HL-60 (cell line): ENCODE measurements around the gene C6orf163.

Source experiments
- DNase-seq, 2 experiments: peaks; one replicate each; pipeline ENCODE4 v3.0.0-alpha.2; 2010 to 2020; ENCODE audit warnings: low read depth in 1 of 2, low spot score in 1 of 2
- H3K27ac ChIP-seq: fragments of 250-450 bp; sonication (Bioruptor Pico); replicated peaks from 2 replicates; pipeline ENCODE4 v1.5.1; 2020; ENCODE audit warnings: mild to moderate bottlenecking, moderate library complexity
- H3K27me3 ChIP-seq: fragments of 250-450 bp; sonication (Bioruptor Pico); 2 replicates; pipeline ENCODE4 v1.5.1; 2021; ENCODE audit warnings: mild to moderate bottlenecking, moderate library complexity; ENCODE audit not compliant: insufficient read depth, poor library complexity, severe bottlenecking
- H3K4me3 ChIP-seq: replicated peaks from 2 replicates; pipeline ENCODE4 v1.5.1; 2011; ENCODE audit warnings: mild to moderate bottlenecking, control low read depth, low read length; ENCODE audit not compliant: insufficient read depth
- GABPA ChIP-seq: IDR thresholded peaks from 2 replicates; pipeline ENCODE4 v1.6.1; 2012; ENCODE audit warnings: low read depth
- POLR2AphosphoS5 ChIP-seq: IDR thresholded peaks from 2 replicates; pipeline ENCODE4 v1.6.1; 2012; ENCODE audit warnings: low read depth
- SPI1 ChIP-seq: IDR thresholded peaks from 2 replicates; pipeline ENCODE4 v1.6.1; 2012; ENCODE audit warnings: low read depth, mild to moderate bottlenecking, borderline replicate concordance
- TF ChIP-seq, protein P1 (sequence below): IDR thresholded peaks from 2 replicates; pipeline ENCODE4 v1.6.1; 2012; ENCODE audit warnings: low read depth; ENCODE audit not compliant: insufficient replicate concordance
- TF ChIP-seq, protein P2 (sequence below): IDR thresholded peaks from one replicate; pipeline ENCODE4 v1.5.1; 2011; ENCODE audit warnings: low read length, control low read depth, inconsistent platforms; ENCODE audit not compliant: insufficient read depth

Gene C6orf163

DNA sequence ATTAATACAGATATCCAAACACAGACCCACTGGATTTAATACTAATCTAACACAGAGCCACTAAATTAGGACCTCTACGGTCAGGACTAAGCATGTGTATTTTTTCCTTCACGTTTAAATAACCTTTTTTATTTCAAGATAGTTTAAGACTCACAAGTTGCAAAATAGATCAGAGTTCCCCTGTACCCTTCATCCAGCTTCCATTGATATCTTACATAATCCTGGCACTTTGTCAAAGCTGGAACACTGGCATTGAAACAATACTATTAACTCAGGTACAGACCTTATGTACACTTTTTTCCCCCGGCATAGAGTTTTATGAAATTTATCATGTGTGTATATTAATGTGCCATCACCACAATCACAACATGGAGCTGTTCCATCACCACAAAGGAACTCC, 2.1 kb downstream of the C6orf163 start:
- Histone ChIP-seq H3K4me3 (no peak overlapping the region), H3K27ac (no peak overlapping the region), H3K27me3 (no peaks in the 10 kb centered on the region)
- no peak for TF ChIP-seq POLR2AphosphoS5
- TF ChIP-seq, protein P1, sequence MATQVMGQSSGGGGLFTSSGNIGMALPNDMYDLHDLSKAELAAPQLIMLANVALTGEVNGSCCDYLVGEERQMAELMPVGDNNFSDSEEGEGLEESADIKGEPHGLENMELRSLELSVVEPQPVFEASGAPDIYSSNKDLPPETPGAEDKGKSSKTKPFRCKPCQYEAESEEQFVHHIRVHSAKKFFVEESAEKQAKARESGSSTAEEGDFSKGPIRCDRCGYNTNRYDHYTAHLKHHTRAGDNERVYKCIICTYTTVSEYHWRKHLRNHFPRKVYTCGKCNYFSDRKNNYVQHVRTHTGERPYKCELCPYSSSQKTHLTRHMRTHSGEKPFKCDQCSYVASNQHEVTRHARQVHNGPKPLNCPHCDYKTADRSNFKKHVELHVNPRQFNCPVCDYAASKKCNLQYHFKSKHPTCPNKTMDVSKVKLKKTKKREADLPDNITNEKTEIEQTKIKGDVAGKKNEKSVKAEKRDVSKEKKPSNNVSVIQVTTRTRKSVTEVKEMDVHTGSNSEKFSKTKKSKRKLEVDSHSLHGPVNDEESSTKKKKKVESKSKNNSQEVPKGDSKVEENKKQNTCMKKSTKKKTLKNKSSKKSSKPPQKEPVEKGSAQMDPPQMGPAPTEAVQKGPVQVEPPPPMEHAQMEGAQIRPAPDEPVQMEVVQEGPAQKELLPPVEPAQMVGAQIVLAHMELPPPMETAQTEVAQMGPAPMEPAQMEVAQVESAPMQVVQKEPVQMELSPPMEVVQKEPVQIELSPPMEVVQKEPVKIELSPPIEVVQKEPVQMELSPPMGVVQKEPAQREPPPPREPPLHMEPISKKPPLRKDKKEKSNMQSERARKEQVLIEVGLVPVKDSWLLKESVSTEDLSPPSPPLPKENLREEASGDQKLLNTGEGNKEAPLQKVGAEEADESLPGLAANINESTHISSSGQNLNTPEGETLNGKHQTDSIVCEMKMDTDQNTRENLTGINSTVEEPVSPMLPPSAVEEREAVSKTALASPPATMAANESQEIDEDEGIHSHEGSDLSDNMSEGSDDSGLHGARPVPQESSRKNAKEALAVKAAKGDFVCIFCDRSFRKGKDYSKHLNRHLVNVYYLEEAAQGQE: no peak
- TF ChIP-seq SPI1: no peak
- TF ChIP-seq GABPA: no peak
- TF ChIP-seq, protein P2, sequence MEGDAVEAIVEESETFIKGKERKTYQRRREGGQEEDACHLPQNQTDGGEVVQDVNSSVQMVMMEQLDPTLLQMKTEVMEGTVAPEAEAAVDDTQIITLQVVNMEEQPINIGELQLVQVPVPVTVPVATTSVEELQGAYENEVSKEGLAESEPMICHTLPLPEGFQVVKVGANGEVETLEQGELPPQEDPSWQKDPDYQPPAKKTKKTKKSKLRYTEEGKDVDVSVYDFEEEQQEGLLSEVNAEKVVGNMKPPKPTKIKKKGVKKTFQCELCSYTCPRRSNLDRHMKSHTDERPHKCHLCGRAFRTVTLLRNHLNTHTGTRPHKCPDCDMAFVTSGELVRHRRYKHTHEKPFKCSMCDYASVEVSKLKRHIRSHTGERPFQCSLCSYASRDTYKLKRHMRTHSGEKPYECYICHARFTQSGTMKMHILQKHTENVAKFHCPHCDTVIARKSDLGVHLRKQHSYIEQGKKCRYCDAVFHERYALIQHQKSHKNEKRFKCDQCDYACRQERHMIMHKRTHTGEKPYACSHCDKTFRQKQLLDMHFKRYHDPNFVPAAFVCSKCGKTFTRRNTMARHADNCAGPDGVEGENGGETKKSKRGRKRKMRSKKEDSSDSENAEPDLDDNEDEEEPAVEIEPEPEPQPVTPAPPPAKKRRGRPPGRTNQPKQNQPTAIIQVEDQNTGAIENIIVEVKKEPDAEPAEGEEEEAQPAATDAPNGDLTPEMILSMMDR: no peak
- no peak for DNase-seq

DNA sequence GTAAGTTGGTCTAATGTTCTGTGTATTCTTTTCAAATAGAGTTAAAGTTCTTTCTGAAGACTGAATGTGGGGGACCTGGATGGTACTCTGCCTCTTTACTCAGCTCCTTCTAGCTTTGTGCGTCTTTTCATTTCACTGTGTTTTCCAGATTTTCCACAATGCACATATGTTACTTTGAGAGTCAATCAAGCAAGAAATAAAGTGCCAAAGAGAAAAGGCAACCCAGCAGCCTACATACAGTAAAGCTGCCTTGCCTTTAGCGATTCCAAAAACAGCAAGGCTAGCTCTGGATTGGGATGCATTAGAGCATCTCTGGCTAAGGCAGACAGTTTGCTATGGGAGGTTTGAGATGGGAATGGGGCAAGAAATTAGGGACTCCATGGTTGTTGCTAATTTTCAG, 5.3 kb downstream of the C6orf163 start:
- Histone ChIP-seq H3K27ac (no peak overlapping the region), H3K4me3 (no peak overlapping the region), H3K27me3 (no peaks in the 10 kb centered on the region)
- no peak for DNase-seq
- TF ChIP-seq SPI1: no peak
- TF ChIP-seq, protein P2: no peak
- TF ChIP-seq POLR2AphosphoS5: no peak
- TF ChIP-seq, protein P1: no peak
- TF ChIP-seq GABPA: no peak

DNA sequence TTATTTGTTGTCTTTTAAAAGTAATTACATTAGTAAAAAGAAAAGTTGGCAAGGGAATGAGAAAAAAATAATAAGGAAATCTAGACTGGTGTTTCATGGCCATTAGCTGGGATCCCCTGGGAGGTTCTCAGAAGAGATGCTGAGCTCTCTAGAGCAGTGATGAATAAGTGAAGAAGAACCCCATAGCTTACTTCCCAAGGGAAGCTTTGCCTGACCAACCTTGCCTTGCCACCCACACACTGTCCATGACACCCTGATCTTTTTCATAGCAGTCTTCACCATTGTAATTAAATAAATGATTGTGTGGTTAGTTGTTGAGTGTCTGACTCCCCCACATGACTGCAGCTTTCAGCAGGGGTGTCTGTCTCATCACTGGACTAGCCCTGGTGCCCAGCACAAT, 5.9 kb downstream of the C6orf163 start:
- no peak overlapping the region for H3K4me3 ChIP-seq
- H3K27me3 ChIP-seq: no peaks in the 10 kb centered on the region
- no peak for DNase-seq
- no peak overlapping the region for H3K27ac ChIP-seq
- TF ChIP-seq, protein P1: no peak
- TF ChIP-seq, protein P2: no peak
- TF ChIP-seq GABPA: no peak
- no peak for TF ChIP-seq SPI1
- no peak for TF ChIP-seq POLR2AphosphoS5
